ENCODE data around the gene ARL9.

Gene ARL9

DNA sequence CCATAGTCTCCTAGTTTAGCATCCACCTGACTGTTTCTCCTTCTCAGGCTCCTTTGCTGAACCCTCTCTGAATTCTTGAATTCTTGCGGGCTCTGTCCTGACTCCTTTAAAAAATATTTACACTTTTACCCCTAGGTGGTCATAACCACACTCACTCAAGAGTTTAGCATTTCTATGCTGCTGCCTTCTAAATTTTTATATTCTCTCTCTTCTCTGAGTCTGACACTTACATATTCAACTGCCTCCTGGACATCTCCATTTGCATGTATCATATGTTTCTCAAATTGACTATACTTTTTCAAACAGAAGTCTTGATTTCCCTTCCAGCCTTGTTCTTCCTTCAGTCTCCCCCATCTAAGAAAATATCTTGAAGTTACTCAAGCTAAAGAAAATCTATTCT is 31.6 kb downstream of the ARL9 start:
- H3K27me3 ChIP-seq (ENCODE audit: control insufficient read depth, insufficient read depth, low read length) = no peaks in the 10 kb centered on the region
- H3K4me3 ChIP-seq (ENCODE audit: low read length) = no peak overlapping the region
- no peaks in the 10 kb centered on the region for H3K36me3 ChIP-seq (ENCODE audit: control insufficient read depth, insufficient read depth, low read length)
- H3K27ac ChIP-seq (ENCODE audit: low read depth, low read length) = no peak overlapping the region
- H3K9ac ChIP-seq (ENCODE audit: low read length) = no peak overlapping the region
- peaks cover 1% of the 10 kb centered on the region for H3K4me1 ChIP-seq (ENCODE audit: control insufficient read depth, insufficient read depth, low read length)

DNA sequence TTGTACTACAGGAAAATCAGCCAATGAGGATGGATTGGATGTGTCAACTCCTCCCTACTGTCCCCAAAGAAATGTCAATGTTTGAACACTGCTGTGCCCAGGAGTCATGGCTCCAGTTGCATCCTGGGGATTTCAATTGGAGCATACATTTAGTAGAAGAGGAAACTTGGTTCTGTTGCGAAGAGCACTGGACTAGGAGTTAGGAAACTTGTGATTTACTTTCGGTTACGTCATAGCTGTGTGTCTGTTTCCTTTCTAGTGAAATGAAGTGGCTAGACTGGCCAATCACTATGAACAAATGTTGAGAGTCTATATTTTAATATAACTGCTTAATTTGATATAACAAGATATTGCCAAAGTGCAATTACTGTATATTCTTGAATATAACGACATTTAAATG is 35.2 kb downstream of the ARL9 start:
- Histone ChIP-seq H3K27ac (ENCODE audit: low read depth, low read length) (no peak overlapping the region), H3K4me3 (ENCODE audit: low read length) (no peak overlapping the region), H3K36me3 (ENCODE audit: control insufficient read depth, insufficient read depth, low read length) (no peaks in the 10 kb centered on the region), H3K9ac (ENCODE audit: low read length) (no peak overlapping the region), H3K27me3 (ENCODE audit: control insufficient read depth, insufficient read depth, low read length) (no peaks in the 10 kb centered on the region), H3K4me1 (ENCODE audit: control insufficient read depth, insufficient read depth, low read length) (no peaks in the 10 kb centered on the region)

DNA sequence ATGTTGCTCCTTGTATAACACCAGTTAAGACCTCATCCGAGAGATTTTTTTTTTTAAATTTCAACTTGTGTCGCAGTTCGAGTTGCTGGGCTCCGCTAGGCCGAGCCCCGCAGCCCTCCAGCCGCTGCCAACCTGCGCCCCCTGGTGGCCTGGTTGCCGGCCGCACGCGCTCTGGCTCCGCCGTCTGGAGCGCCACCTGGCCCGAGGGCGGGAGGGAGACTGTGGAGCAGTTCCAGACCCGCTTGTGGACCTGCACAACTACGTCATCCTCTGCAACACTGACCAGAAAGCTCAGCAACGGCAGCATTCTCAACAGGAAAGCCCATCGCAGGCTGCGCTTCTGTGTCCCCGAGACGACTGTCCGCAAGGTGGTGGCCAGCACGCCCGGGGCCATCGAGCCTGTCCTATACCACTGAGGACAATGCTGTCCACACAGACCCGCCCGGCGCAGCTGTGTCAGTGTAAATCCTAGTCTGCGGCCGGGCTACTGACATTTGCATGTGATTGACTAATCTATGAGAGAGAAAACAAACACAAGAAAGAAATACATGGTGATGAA is 39.1 kb downstream of the ARL9 start:
- H3K4me1 ChIP-seq (ENCODE audit: control insufficient read depth, insufficient read depth, low read length) = no peaks in the 10 kb centered on the region
- H3K27me3 ChIP-seq (ENCODE audit: control insufficient read depth, insufficient read depth, low read length) = no peaks in the 10 kb centered on the region
- H3K27ac ChIP-seq (ENCODE audit: low read depth, low read length) = peak overlapping the region; percentile 14
- no peaks in the 10 kb centered on the region for H3K36me3 ChIP-seq (ENCODE audit: control insufficient read depth, insufficient read depth, low read length)
- peak overlapping the region; percentile 70 for H3K4me3 ChIP-seq (ENCODE audit: low read length)
- H3K9ac ChIP-seq (ENCODE audit: low read length) = no peak overlapping the region

DNA sequence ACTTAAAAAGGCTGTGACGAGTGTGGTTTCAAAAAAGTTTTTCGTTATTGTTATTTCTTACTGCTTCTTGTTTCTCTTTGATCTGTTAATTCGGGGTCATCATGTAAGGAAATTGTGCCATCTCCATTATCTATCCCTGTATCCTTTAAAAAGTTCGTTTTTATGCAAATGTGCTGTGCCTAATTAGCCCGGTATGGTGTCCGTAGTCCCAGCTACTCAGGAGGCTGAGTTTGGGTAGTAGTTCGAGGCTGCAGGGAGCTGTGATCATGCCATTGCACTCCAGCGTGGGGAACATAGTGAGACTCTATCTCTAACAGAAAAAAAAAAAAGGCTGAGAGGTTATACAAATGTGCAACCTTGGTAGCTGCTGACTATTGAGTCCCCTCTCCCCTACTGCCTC is 45.1 kb downstream of the ARL9 start:
- no peaks in the 10 kb centered on the region for H3K27me3 ChIP-seq (ENCODE audit: control insufficient read depth, insufficient read depth, low read length)
- no peak overlapping the region for H3K9ac ChIP-seq (ENCODE audit: low read length)
- no peaks in the 10 kb centered on the region for H3K4me1 ChIP-seq (ENCODE audit: control insufficient read depth, insufficient read depth, low read length)
- H3K36me3 ChIP-seq (ENCODE audit: control insufficient read depth, insufficient read depth, low read length) = no peaks in the 10 kb centered on the region
- H3K27ac ChIP-seq (ENCODE audit: low read depth, low read length) = no peak overlapping the region
- no peak overlapping the region for H3K4me3 ChIP-seq (ENCODE audit: low read length)

DNA sequence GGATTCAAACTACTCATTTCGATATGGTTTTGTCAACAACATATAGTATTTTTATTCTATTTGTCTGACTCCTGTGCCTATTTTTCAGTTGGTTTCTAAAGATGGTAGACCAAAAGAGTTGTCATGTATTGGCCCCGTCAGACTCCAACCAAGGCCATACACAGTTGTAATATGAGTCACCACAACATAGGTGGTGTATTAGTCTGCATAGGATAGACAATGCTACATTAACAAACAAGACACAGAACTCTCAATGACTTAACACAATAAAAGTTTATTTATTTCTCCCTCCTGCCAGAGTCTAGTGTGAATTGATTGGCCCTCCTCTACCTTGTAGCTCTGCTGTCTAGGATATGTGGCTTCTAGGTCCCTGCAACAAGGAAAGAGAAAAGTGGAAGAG is 45.9 kb downstream of the ARL9 start:
- no peak overlapping the region for H3K27ac ChIP-seq (ENCODE audit: low read depth, low read length)
- no peak overlapping the region for H3K4me3 ChIP-seq (ENCODE audit: low read length)
- no peaks in the 10 kb centered on the region for H3K27me3 ChIP-seq (ENCODE audit: control insufficient read depth, insufficient read depth, low read length)
- H3K4me1 ChIP-seq (ENCODE audit: control insufficient read depth, insufficient read depth, low read length) = no peaks in the 10 kb centered on the region
- H3K36me3 ChIP-seq (ENCODE audit: control insufficient read depth, insufficient read depth, low read length) = no peaks in the 10 kb centered on the region
- H3K9ac ChIP-seq (ENCODE audit: low read length) = no peak overlapping the region

DNA sequence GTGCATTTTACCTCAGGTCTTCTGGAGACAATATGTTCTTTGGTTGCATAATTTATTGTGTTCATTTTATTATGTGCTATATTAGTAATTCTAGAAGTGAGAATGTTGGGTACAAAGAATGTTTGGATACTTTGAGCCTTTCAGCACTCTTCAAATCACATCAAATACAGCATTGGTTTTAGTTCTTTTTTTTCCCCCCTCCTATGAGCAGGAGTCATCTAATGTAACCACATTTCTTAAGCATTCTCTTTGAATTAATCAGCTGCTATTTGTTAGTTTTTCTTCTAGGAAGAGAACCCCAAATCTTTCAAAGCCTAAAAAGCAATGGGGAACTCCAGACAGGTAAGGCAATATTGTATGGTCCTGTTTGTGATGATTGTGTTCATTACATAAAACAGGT is 46.7 kb downstream of the ARL9 start:
- no peaks in the 10 kb centered on the region for H3K36me3 ChIP-seq (ENCODE audit: control insufficient read depth, insufficient read depth, low read length)
- H3K4me1 ChIP-seq (ENCODE audit: control insufficient read depth, insufficient read depth, low read length) = no peaks in the 10 kb centered on the region
- no peaks in the 10 kb centered on the region for H3K27me3 ChIP-seq (ENCODE audit: control insufficient read depth, insufficient read depth, low read length)
- no peak overlapping the region for H3K27ac ChIP-seq (ENCODE audit: low read depth, low read length)
- no peak overlapping the region for H3K9ac ChIP-seq (ENCODE audit: low read length)
- H3K4me3 ChIP-seq (ENCODE audit: low read length) = no peak overlapping the region

DNA sequence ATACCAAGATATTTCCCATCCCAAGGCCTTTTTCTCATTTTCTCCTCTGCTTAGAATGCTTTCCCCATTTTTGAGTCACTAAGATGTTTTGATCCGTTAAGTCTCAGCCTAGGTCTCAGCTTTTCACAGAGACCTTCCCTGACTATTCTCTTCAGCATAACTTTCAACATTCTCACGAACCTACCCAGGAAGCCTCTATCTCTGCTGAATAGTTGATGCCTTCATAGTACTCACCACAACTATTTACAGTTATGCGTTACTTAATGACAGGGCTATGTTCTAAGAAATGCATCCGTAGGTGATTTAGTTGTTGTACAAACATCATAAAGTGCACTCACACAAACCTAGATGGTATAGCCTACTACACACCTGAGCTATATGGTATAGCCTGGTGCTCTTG is 64.5 kb downstream of the ARL9 start:
- H3K4me1 ChIP-seq (ENCODE audit: control insufficient read depth, insufficient read depth, low read length) = no peaks in the 10 kb centered on the region
- H3K36me3 ChIP-seq (ENCODE audit: control insufficient read depth, insufficient read depth, low read length) = no peaks in the 10 kb centered on the region
- no peak overlapping the region for H3K4me3 ChIP-seq (ENCODE audit: low read length)
- no peaks in the 10 kb centered on the region for H3K27me3 ChIP-seq (ENCODE audit: control insufficient read depth, insufficient read depth, low read length)
- no peak overlapping the region for H3K9ac ChIP-seq (ENCODE audit: low read length)
- no peak overlapping the region for H3K27ac ChIP-seq (ENCODE audit: low read depth, low read length)
